ENCODE results near the gene BCR.
"Not testable (repeated sequence)": the region's sequence is repeated elsewhere in the genome, so short reads cannot be mapped to it uniquely, and the experiment has no call there.

The BCR gene

GRCh38 chr22:23291806-23292452 lies 111.6 kb downstream of the BCR start:
- DNase-seq = no peak

GRCh38 chr22:23292453-23293350 lies 112.4 kb downstream of the BCR start:
- DNase-seq = no peak

GRCh38 chr22:23293720-23294119 lies 113.4 kb downstream of the BCR start:
- no peak for DNase-seq

- no peak for DNase-seq
Observed at GRCh38 chr22:23294221-23294620, 113.9 kb downstream of the BCR start.

- no peak for DNase-seq
Observed at GRCh38 chr22:23300476-23300875, 120.2 kb downstream of the BCR start.

GRCh38 chr22:23301591-23301990 lies 121.3 kb downstream of the BCR start:
- DNase-seq = no peak

GRCh38 chr22:23302171-23303002 lies 122.1 kb downstream of the BCR start:
- DNase-seq = no peak

GRCh38 chr22:23305321-23305910 lies 125.1 kb downstream of the BCR start:
- no peak for DNase-seq

GRCh38 chr22:23305922-23306374 lies 125.6 kb downstream of the BCR start:
- DNase-seq = no peak

GRCh38 chr22:23306438-23306921 lies 126.2 kb downstream of the BCR start:
- DNase-seq = no peak

- no peak for DNase-seq
Observed at GRCh38 chr22:23306926-23307325, 126.6 kb downstream of the BCR start.

- not testable (repeated sequence) for DNase-seq
Observed at GRCh38 chr22:23307511-23307910, 127.2 kb downstream of the BCR start.

- not testable (repeated sequence) for DNase-seq
Observed at GRCh38 chr22:23309261-23309660, 129.0 kb downstream of the BCR start.

GRCh38 chr22:23310443-23311097 lies 130.3 kb downstream of the BCR start:
- not testable (repeated sequence) for DNase-seq

- DNase-seq = not testable (repeated sequence)
Observed at GRCh38 chr22:23311635-23312420, 131.5 kb downstream of the BCR start.

GRCh38 chr22:23313791-23314567 lies 133.7 kb downstream of the BCR start:
- DNase-seq = no peak

- peak; percentile 63 for DNase-seq
Observed at GRCh38 chr22:23315341-23315917, 135.1 kb downstream of the BCR start.

- DNase-seq = not testable (repeated sequence)
Observed at GRCh38 chr22:23316596-23316995, 136.3 kb downstream of the BCR start.

- not testable (repeated sequence) for DNase-seq
Observed at GRCh38 chr22:23318316-23318715, 138.0 kb downstream of the BCR start.
